ENCODE measurements around the gene CCDC57.
"Not testable (repeated sequence)": the region's sequence is repeated elsewhere in the genome, so short reads cannot be mapped to it uniquely, and the experiment has no call there.

The CCDC57 gene

GRCh38 chr17:82152114-82152513 is 60.5 kb downstream of the CCDC57 start:
- 88% methylated on average over 5 of the region's 5 CpGs for WGBS
- no peaks in the 10 kb centered on the region for H3K9me3 ChIP-seq (ENCODE audit: insufficient read depth, low read depth, low read length)
- H3K4me3 ChIP-seq (ENCODE audit: low read length) = no peak overlapping the region
- H3K4me1 ChIP-seq (ENCODE audit: insufficient read depth, low read length) = no peaks in the 10 kb centered on the region
- H3K27me3 ChIP-seq (ENCODE audit: insufficient read depth, low read length) = no peaks in the 10 kb centered on the region
- no peak overlapping the region for H3K27ac ChIP-seq (ENCODE audit: low read depth, low read length)
- no peak overlapping the region for H3K9ac ChIP-seq (ENCODE audit: low read depth, low read length)
- no peaks in the 10 kb centered on the region for H3K36me3 ChIP-seq (ENCODE audit: insufficient read depth, low read length)

DNA sequence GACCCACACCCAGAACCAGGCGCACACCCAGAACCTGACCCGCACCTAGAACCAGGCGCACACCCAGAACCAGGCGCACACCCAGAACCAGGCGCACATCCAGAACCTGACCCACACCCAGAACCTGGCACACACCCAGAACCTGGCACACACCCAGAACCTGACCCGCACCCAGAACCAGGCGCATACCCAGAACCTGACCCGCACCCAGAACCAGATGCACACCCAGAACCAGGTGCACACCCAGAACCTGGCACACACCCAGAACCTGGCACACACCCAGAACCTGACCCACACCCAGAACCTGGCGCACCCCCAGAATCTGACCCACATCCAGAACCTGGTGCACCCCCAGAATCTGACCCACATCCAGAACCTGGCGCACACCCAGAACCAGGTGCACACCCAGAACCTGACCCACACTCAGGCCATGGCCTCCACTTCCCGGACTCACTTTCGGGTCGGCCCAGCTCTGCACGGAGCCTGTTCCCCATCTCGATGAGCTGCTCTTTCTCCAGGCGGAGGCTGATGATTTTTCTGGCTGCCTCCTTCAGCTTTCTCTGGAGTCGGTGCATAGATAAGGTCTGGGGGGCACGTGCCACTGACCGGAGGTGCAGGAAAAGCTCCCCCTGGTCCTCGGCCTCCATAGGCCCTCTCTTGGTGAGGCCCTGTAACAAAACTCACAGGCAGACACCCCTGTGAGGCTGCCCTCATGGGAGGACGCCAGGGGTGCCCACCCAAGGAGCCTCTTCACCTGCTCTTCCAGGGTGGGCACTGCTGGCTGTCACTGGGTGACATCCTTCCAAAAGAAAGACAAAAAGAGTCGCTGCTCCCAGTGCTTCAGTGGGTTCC is 61.3 kb downstream of the CCDC57 start:
- Histone ChIP-seq H3K36me3 (ENCODE audit: insufficient read depth, low read length) (no peaks in the 10 kb centered on the region), H3K27ac (ENCODE audit: low read depth, low read length) (no peak overlapping the region), H3K9me3 (ENCODE audit: insufficient read depth, low read depth, low read length) (no peaks in the 10 kb centered on the region), H3K4me3 (ENCODE audit: low read length) (no peak overlapping the region), H3K27me3 (ENCODE audit: insufficient read depth, low read length) (no peaks in the 10 kb centered on the region), H3K9ac (ENCODE audit: low read depth, low read length) (no peak overlapping the region), H3K4me1 (ENCODE audit: insufficient read depth, low read length) (no peaks in the 10 kb centered on the region)
- 81% methylated on average over 22 of the region's 22 CpGs for WGBS

DNA sequence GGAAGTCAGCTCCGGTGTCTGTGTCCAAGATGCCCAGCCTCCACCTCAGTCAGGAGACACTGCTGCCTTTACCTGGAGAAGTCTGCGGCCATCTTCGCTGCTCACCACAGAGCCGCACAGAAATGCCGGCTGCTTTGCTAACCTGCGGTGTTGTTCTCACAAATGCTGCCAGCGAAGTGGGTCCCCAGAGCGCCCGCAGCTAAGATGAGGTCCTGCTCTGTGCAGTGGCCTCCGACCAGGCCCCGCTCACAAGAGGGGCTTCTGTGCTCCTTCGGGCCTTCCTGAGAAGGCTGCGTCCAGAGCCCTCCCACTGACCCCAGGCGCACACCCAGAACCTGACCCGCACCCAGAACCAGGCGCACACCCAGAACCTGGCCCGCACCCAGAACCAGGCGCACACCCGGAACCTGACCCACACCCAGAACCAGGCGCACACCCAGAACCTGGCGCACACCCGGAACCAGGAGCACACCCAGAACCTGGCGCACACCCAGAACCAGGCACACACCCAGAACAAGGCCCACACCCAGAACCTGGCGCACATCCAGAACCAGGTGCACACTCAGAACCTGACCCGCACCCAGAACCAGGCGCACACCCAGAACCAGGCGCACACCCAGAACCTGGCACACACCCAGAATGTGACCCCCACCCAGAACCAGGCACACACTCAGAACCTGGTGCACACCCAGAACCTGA is 63.1 kb downstream of the CCDC57 start:
- Histone ChIP-seq H3K9me3 (ENCODE audit: insufficient read depth, low read depth, low read length) (no peaks in the 10 kb centered on the region), H3K9ac (ENCODE audit: low read depth, low read length) (no peak overlapping the region), H3K4me1 (ENCODE audit: insufficient read depth, low read length) (no peaks in the 10 kb centered on the region), H3K27me3 (ENCODE audit: insufficient read depth, low read length) (no peaks in the 10 kb centered on the region), H3K4me3 (ENCODE audit: low read length) (no peak overlapping the region), H3K36me3 (ENCODE audit: insufficient read depth, low read length) (no peaks in the 10 kb centered on the region), H3K27ac (ENCODE audit: low read depth, low read length) (no peak overlapping the region)
- 89% methylated on average over 27 of the region's 27 CpGs for WGBS

GRCh38 chr17:82148997-82149396 is 63.6 kb downstream of the CCDC57 start:
- H3K4me1 ChIP-seq (ENCODE audit: insufficient read depth, low read length) = no peaks in the 10 kb centered on the region
- H3K9ac ChIP-seq (ENCODE audit: low read depth, low read length) = no peak overlapping the region
- no peaks in the 10 kb centered on the region for H3K36me3 ChIP-seq (ENCODE audit: insufficient read depth, low read length)
- no peaks in the 10 kb centered on the region for H3K9me3 ChIP-seq (ENCODE audit: insufficient read depth, low read depth, low read length)
- H3K27me3 ChIP-seq (ENCODE audit: insufficient read depth, low read length) = no peaks in the 10 kb centered on the region
- no peak overlapping the region for H3K4me3 ChIP-seq (ENCODE audit: low read length)
- 91% methylated on average over 1 of the region's 2 CpGs for WGBS
- no peak overlapping the region for H3K27ac ChIP-seq (ENCODE audit: low read depth, low read length)

- no peak overlapping the region for H3K4me3 ChIP-seq (ENCODE audit: low read length)
- no peaks in the 10 kb centered on the region for H3K36me3 ChIP-seq (ENCODE audit: insufficient read depth, low read length)
- no peaks in the 10 kb centered on the region for H3K4me1 ChIP-seq (ENCODE audit: insufficient read depth, low read length)
- WGBS = 96% methylated on average over 1 of the region's 1 CpG
- H3K27ac ChIP-seq (ENCODE audit: low read depth, low read length) = no peak overlapping the region
- H3K9ac ChIP-seq (ENCODE audit: low read depth, low read length) = no peak overlapping the region
- no peaks in the 10 kb centered on the region for H3K27me3 ChIP-seq (ENCODE audit: insufficient read depth, low read length)
- H3K9me3 ChIP-seq (ENCODE audit: insufficient read depth, low read depth, low read length) = no peaks in the 10 kb centered on the region
Measured at GRCh38 chr17:82148011-82148410, 64.6 kb downstream of the CCDC57 start.

DNA sequence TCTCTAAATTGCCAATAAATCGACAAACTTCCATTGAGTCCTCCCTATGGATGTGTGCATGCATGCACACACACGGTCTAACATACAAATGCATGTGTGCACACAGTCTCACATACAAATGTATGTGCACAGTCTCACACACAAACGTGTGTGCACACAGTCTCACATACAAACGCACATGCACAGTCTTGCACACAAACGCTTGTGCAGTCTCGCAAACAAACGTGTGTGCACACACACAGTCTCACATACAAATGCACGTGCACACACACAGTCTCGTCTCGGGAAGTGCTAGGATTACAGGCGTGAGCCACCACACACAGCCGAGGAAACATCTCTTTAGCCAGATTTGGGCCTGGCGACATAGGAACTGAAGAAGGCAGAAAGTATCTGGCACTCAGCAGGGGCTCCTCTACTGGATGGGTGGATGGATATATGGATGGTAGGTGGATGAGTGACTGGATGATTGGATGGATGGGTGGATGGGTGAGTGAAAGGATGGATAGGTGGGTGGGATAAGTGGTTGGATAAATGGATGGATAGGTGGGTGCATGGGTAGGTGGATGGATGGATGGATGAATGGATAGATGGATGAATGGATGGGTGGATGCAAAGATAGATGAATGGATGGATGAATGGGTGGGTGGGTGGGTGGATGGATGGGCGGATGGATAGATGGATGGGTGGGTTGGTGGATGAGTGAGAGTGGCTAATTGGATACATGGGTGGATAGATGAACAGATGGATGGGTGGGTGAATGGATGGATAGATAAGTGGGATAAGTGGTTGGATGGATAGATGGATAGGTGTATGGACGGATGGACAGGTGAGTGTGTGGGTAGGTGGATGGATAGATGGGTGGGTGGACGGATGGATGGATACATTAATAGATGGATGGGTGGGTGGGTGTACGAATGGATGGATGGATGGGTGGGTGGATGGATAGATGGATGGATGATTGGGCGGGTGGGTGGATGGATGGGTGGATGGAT is 65.7 kb downstream of the CCDC57 start:
- no peaks in the 10 kb centered on the region for H3K27me3 ChIP-seq (ENCODE audit: insufficient read depth, low read length)
- no peak overlapping the region for H3K9ac ChIP-seq (ENCODE audit: low read depth, low read length)
- no peaks in the 10 kb centered on the region for H3K36me3 ChIP-seq (ENCODE audit: insufficient read depth, low read length)
- H3K4me1 ChIP-seq (ENCODE audit: insufficient read depth, low read length) = no peaks in the 10 kb centered on the region
- H3K27ac ChIP-seq (ENCODE audit: low read depth, low read length) = no peak overlapping the region
- WGBS = 84% methylated on average over 18 of the region's 18 CpGs
- no peak overlapping the region for H3K4me3 ChIP-seq (ENCODE audit: low read length)
- H3K9me3 ChIP-seq (ENCODE audit: insufficient read depth, low read depth, low read length) = no peaks in the 10 kb centered on the region

- H3K27ac ChIP-seq (ENCODE audit: low read depth, low read length) = no peak overlapping the region
- H3K9ac ChIP-seq (ENCODE audit: low read depth, low read length) = no peak overlapping the region
- H3K36me3 ChIP-seq (ENCODE audit: insufficient read depth, low read length) = no peaks in the 10 kb centered on the region
- H3K9me3 ChIP-seq (ENCODE audit: insufficient read depth, low read depth, low read length) = no peaks in the 10 kb centered on the region
- no peaks in the 10 kb centered on the region for H3K4me1 ChIP-seq (ENCODE audit: insufficient read depth, low read length)
- H3K4me3 ChIP-seq (ENCODE audit: low read length) = no peak overlapping the region
- H3K27me3 ChIP-seq (ENCODE audit: insufficient read depth, low read length) = no peaks in the 10 kb centered on the region
- WGBS = 92% methylated on average over 13 of the region's 13 CpGs
Measured at GRCh38 chr17:82145550-82146155, 67.0 kb downstream of the CCDC57 start.

DNA sequence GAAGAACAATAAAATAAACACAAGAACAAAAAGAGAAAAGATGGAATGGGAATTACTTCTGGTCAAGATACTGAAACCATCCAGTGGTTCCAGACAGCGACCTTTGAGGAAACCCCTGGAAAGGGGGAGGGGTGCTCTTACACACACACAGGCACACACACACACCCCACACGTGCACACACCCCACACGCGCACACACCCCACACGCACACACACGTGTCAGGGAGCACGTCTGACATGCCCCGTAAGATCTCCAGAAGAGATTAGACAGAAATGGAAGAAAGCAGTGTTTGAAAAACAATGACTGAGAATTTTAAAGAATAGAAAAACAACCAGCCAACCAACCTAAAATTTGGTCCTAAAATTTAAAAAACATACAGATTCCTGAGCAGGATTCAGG is 69.3 kb downstream of the CCDC57 start:
- no peaks in the 10 kb centered on the region for H3K9me3 ChIP-seq (ENCODE audit: insufficient read depth, low read depth, low read length)
- WGBS = 98% methylated on average over 7 of the region's 8 CpGs
- H3K4me1 ChIP-seq (ENCODE audit: insufficient read depth, low read length) = no peaks in the 10 kb centered on the region
- no peak overlapping the region for H3K27ac ChIP-seq (ENCODE audit: low read depth, low read length)
- no peak overlapping the region for H3K9ac ChIP-seq (ENCODE audit: low read depth, low read length)
- H3K27me3 ChIP-seq (ENCODE audit: insufficient read depth, low read length) = no peaks in the 10 kb centered on the region
- no peak overlapping the region for H3K4me3 ChIP-seq (ENCODE audit: low read length)
- H3K36me3 ChIP-seq (ENCODE audit: insufficient read depth, low read length) = no peaks in the 10 kb centered on the region

GRCh38 chr17:82139961-82140360 is 72.7 kb downstream of the CCDC57 start:
- not testable (repeated sequence) for H3K4me3 ChIP-seq (ENCODE audit: low read length); H3K36me3 ChIP-seq (ENCODE audit: insufficient read depth, low read length); H3K27ac ChIP-seq (ENCODE audit: low read depth, low read length); H3K27me3 ChIP-seq (ENCODE audit: insufficient read depth, low read length); H3K9me3 ChIP-seq (ENCODE audit: insufficient read depth, low read depth, low read length); H3K4me1 ChIP-seq (ENCODE audit: insufficient read depth, low read length); H3K9ac ChIP-seq (ENCODE audit: low read depth, low read length)
- 86% methylated on average over 10 of the region's 10 CpGs for WGBS

DNA sequence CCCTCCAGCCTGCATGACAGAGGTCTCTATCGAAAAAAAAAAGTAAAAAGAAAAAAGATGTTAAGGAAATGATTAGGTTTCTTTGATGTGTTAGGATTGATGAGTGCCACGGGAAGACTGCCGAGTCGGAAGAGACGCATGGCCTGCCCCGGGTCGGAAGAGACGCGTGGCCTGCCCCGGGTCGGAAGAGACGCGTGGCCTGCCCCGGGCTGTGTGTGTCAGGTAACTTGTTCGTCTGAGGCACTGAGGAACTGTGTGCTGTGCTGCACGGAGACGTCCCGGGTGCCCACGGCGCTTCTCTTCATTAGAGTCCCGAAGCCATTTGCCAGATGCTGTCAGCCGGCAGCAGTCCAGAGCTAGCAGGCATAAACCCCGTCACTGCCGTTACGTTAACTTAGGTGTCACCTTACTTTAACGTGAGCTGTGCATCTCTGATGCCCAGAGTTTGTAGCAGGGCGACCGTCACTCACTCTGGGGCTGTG is 74.1 kb downstream of the CCDC57 start:
- H3K9ac ChIP-seq (ENCODE audit: low read depth, low read length) = no peak overlapping the region
- no peaks in the 10 kb centered on the region for H3K9me3 ChIP-seq (ENCODE audit: insufficient read depth, low read depth, low read length)
- WGBS = 91% methylated on average over 28 of the region's 28 CpGs
- no peaks in the 10 kb centered on the region for H3K27me3 ChIP-seq (ENCODE audit: insufficient read depth, low read length)
- H3K27ac ChIP-seq (ENCODE audit: low read depth, low read length) = no peak overlapping the region
- H3K4me3 ChIP-seq (ENCODE audit: low read length) = no peak overlapping the region
- H3K4me1 ChIP-seq (ENCODE audit: insufficient read depth, low read length) = no peaks in the 10 kb centered on the region
- H3K36me3 ChIP-seq (ENCODE audit: insufficient read depth, low read length) = no peaks in the 10 kb centered on the region
